Type B pancreatic cell (in vitro differentiated cells): ENCODE results near the gene TWIST2. TPM values are rescaled to one million over a fixed set of nuclear protein-coding genes. Genes with fewer than 3 reads are reported as not detected.

ENCODE experiments used
- DNase-seq: peaks from one replicate; pipeline ENCODE4 v3.0.0; 2021; ENCODE audit warnings: mixed read lengths; ENCODE audit not compliant: unreplicated experiment; ENCODE audit errors: extremely low spot score
- H3K27ac Mint-ChIP-seq: 2 replicates; pipeline ENCODE4 v1.8.0; 2021; ENCODE audit warnings: mild to moderate bottlenecking, mixed read lengths
- H3K27me3 Mint-ChIP-seq: 2 replicates; pipeline ENCODE4 v1.8.0; 2021; ENCODE audit warnings: mixed read lengths
- H3K36me3 Mint-ChIP-seq: 2 replicates; pipeline ENCODE4 v1.8.0; 2021; ENCODE audit warnings: mixed read lengths
- H3K4me1 Mint-ChIP-seq: one replicate; pipeline ENCODE4 v1.8.0; 2021; ENCODE audit warnings: mixed read lengths; ENCODE audit not compliant: unreplicated experiment
- H3K4me3 Mint-ChIP-seq: 2 replicates; pipeline ENCODE4 v1.8.0; 2021; ENCODE audit warnings: mild to moderate bottlenecking, mixed read lengths
- H3K9me3 Mint-ChIP-seq: 2 replicates; pipeline ENCODE4 v1.8.0; 2021; ENCODE audit warnings: mixed read lengths
- CTCF ChIP-seq: fragments of 200-600 bp; sonication (generic); conservative IDR thresholded peaks from 2 replicates; pipeline ENCODE4 v1.5.0; 2021; ENCODE audit warnings: antibody characterized with exemption, mild to moderate bottlenecking
- total RNA-seq: library from RNA; stranded (reverse); gene quantifications from 2 replicates; pipeline ENCODE4 v1.2.1, GENCODE V29; 2021; ENCODE audit warnings: low replicate concordance

The TWIST2 gene
- total RNA-seq, 1 donor from 2014 or later, result 27.3 TPM

GRCh38 chr2:238884122-238884811, 36.4 kb downstream of the TWIST2 start:
- DNase-seq, result no peak
- peaks cover 15% of the 10 kb centered on the region for H3K4me1 Mint-ChIP-seq
- no peak overlapping the region for H3K4me3 Mint-ChIP-seq
- H3K9me3 Mint-ChIP-seq, result no peaks in the 10 kb centered on the region
- H3K36me3 Mint-ChIP-seq, result peaks cover 10% of the 10 kb centered on the region
- H3K27me3 Mint-ChIP-seq, result peaks cover 22% of the 10 kb centered on the region
- H3K27ac Mint-ChIP-seq, result no peak overlapping the region
- TF ChIP-seq CTCF, result no peak

- no peak overlapping the region for H3K4me3 Mint-ChIP-seq
- no peak overlapping the region for H3K27ac Mint-ChIP-seq
- H3K9me3 Mint-ChIP-seq, result no peaks in the 10 kb centered on the region
- peaks cover 22% of the 10 kb centered on the region for H3K27me3 Mint-ChIP-seq
- peaks cover 15% of the 10 kb centered on the region for H3K4me1 Mint-ChIP-seq
- H3K36me3 Mint-ChIP-seq, result peaks cover 10% of the 10 kb centered on the region
- no peak for TF ChIP-seq CTCF
- DNase-seq, result no peak
These were observed 37.0 kb downstream of the TWIST2 start for GRCh38 chr2:238884812-238885408.

GRCh38 chr2:238886453-238887094, 38.7 kb downstream of the TWIST2 start:
- no peak overlapping the region for H3K27ac Mint-ChIP-seq
- H3K4me3 Mint-ChIP-seq, result no peak overlapping the region
- H3K27me3 Mint-ChIP-seq, result peaks cover 20% of the 10 kb centered on the region
- H3K36me3 Mint-ChIP-seq, result peaks cover 10% of the 10 kb centered on the region
- no peak for TF ChIP-seq CTCF
- peaks cover 18% of the 10 kb centered on the region for H3K4me1 Mint-ChIP-seq
- no peaks in the 10 kb centered on the region for H3K9me3 Mint-ChIP-seq
- DNase-seq, result no peak

- TF ChIP-seq CTCF, result no peak
- no peak for DNase-seq
- Mint-ChIP-seq H3K4me3 (no peak overlapping the region), H3K9me3 (no peaks in the 10 kb centered on the region), H3K27ac (no peak overlapping the region), H3K36me3 (peaks cover 10% of the 10 kb centered on the region), H3K27me3 (peaks cover 13% of the 10 kb centered on the region), H3K4me1 (peaks cover 11% of the 10 kb centered on the region)
These were observed 39.7 kb downstream of the TWIST2 start for GRCh38 chr2:238887616-238888015.

- no peak for DNase-seq
- Mint-ChIP-seq H3K27ac (no peak overlapping the region), H3K27me3 (peaks cover 7% of the 10 kb centered on the region), H3K36me3 (peaks cover 10% of the 10 kb centered on the region), H3K4me3 (no peak overlapping the region), H3K9me3 (no peaks in the 10 kb centered on the region), H3K4me1 (peaks cover 3% of the 10 kb centered on the region)
- TF ChIP-seq CTCF, result no peak
These were observed 40.9 kb downstream of the TWIST2 start for GRCh38 chr2:238888781-238889180.
